Measurements from ENCODE around the gene UBL5. TPM values are rescaled to one million over a fixed set of nuclear protein-coding genes. Genes with fewer than 3 reads are reported as not detected.
"Not testable (repeated sequence)": the region's sequence is repeated elsewhere in the genome, so short reads cannot be mapped to it uniquely, and the experiment has no call there.

The UBL5 gene
- total RNA-seq, 1 donor from 2014 or later, result 206 TPM

GRCh38 chr19:9806803-9807202 is 20.9 kb upstream of the UBL5 start:
- DNase-seq (ENCODE audit: low spot score) (no peak), ATAC-seq (no peak)
- intact Hi-C loops (cut with DNase I), result no loop called here

GRCh38 chr19:9808855-9809824 is 18.6 kb upstream of the UBL5 start:
- DNase-seq (ENCODE audit: low spot score) (no peak), ATAC-seq (no peak)
- intact Hi-C loops (cut with DNase I), result no loop called here

- DNase-seq (ENCODE audit: low spot score), result no peak
- ATAC-seq, result no peak
- intact Hi-C loops (cut with DNase I), result no loop called here
Observed at GRCh38 chr19:9811139-9811538, 16.6 kb upstream of the UBL5 start.

- ATAC-seq (no peak), DNase-seq (ENCODE audit: low spot score) (no peak)
- intact Hi-C loops (cut with DNase I), result no loop called here
Observed at GRCh38 chr19:9818175-9818733, 9.5 kb upstream of the UBL5 start.

DNA sequence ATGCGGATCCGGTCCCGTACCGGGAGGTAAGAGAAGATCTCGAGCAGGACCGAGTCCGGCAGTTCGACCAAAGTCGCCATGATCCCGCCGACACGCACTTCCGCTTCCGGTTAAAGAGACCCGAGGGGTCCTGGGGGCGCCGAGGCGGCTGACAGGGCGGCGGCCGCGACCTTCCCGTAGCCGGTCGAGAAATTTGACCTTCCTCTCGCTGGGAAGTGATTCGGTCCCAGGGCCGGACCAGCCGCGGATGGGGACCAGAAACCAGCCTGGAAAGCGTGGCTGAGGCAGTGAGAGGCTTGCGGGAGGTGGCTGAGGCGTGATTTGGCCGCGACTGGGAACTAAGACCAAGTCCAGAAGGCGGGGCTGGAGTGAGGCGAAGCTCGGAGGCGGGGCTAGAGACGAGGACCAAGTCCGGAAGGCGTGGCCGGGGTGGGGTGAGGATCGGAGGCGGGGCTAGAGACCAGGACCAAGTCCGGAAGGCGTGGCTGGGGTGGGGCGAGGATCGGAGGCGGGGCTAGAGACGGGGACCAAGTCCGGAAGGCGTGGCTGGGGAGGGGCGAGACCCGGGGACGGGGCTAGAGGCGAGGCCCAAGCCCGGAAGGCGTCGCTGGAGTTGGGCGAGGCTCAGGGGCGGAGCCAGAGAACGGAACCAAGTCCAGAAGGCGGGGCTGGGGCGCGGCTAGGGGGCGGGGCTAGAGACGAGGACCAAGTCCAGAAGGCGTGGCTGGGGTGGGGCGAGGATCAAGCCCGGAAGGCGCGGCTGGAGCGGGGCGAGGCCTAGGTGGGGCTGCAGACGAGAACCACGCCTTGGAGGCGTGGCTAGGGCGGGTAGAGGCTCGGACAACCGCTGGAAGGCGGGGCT is 8.8 kb upstream of the UBL5 start, which contains the start of gene FBXL12:
Gene FBXL12 (minus strand): TSS at position 346 of the 862 bp plus-strand sequence. CDS start 266 bp downstream, at position 80.
- intact Hi-C loops (cut with DNase I), result no loop called here
- ATAC-seq, result peak; percentile 97

DNA sequence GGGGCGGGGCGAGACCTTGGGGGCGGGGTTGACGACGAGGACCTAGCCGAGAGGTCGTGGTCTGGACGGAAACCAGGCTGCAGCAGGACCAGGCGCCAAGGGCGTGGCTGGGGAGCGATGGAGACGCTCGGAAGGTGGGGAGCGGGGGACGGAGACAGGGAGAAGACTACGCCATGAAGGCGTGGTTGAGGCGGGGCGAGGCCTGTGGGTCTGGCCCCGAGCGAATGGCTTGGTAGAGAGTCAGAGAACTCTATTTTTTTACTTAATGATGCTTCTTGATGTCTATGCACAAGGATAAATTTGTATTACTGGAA is 8.2 kb upstream of the UBL5 start:
- ATAC-seq (no peak), DNase-seq (ENCODE audit: low spot score) (no peak)
- intact Hi-C loops (cut with DNase I), result no loop called here

More for the DNA sequence above, 8.8 kb upstream of the UBL5 start, which contains the start of gene FBXL12:
- peak; percentile 100 for DNase-seq (ENCODE audit: low spot score)

DNA sequence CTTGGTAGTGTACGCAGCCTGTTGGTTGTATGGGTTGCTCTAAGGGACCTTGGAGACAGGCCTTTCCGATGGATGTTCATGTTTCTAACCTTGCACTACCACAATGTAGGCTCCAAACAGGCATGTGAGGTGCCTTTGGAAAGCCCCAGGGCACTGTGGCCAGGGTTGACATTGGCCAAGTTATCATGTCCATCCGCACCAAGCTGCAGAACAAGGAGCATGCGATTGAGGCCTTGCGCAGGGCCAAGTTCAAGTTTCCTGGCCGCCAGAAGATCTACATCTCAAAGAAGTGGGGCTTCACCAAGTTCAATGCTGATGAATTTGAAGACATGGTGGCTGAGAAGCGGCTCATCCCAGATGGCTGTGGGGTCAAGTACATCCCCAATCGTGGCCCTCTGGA is 7.7 kb upstream of the UBL5 start:
- ATAC-seq; DNase-seq (ENCODE audit: low spot score); intact Hi-C loops (cut with DNase I): not testable (repeated sequence)

DNA sequence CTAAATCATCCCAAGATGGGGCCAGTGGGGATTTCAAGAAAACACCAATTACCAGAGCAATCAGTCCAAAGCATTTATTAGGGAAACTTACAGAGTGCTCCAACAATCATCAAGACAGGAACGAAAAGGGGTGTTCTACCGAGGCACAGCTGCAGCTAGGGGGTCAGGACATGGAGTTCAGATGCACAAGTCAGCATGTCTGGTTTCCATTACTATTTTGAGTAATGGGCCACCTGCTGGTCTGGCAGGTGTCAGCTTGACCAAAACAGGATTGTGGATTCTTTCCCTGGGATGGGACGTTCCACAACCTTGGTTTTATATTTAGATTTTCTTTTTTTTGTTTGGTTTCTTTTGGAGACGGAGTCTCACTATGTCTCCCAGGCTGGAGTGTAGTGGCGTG is 3.9 kb upstream of the UBL5 start:
- ATAC-seq (no peak), DNase-seq (ENCODE audit: low spot score) (no peak)
- intact Hi-C loops (cut with DNase I), result no loop called here

- ATAC-seq (no peak), DNase-seq (ENCODE audit: low spot score) (no peak)
- intact Hi-C loops (cut with DNase I), result no loop called here
Observed at GRCh38 chr19:9828551-9829063, 889 bp downstream of the UBL5 start.

GRCh38 chr19:9834307-9834725 is 6.6 kb downstream of the UBL5 start:
- intact Hi-C loops (cut with DNase I), result no loop called here
- no peak for ATAC-seq

GRCh38 chr19:9834726-9835506 is 7.2 kb downstream of the UBL5 start, which contains the start of gene PIN1:
TSS of gene PIN1 (plus strand) at chr19:9835318. CDS start at chr19:9835345, 27 bp downstream.
- intact Hi-C loops (cut with DNase I), result no loop called here
- DNase-seq (ENCODE audit: low spot score) (peak; percentile 99), ATAC-seq (peak; percentile 100)

More at GRCh38 chr19:9834307-9834725, 6.6 kb downstream of the UBL5 start:
- no peak for DNase-seq (ENCODE audit: low spot score)

DNA sequence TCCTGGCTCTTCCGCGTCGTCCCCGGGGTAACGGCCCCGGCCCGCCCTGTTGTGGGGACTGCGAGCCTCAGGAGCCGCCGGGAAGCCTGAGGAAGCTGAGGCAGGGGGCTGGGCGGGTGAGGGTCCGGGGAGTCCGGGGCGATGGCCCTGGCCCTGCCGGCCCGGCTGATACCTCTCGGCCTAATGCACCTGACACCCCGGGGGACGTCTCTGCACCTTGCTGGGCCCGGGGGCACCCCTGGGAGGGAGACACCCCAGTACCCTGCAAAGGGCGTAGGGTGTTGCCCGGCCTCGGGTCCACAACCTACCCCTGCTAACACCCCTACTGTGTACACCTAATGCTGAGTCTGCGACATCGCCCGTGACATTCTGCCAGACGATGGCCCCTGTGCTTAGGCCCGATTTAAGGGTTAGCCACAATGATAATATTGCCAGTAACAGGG is 7.8 kb downstream of the UBL5 start:
- DNase-seq (ENCODE audit: low spot score) (no peak), ATAC-seq (no peak)

DNA sequence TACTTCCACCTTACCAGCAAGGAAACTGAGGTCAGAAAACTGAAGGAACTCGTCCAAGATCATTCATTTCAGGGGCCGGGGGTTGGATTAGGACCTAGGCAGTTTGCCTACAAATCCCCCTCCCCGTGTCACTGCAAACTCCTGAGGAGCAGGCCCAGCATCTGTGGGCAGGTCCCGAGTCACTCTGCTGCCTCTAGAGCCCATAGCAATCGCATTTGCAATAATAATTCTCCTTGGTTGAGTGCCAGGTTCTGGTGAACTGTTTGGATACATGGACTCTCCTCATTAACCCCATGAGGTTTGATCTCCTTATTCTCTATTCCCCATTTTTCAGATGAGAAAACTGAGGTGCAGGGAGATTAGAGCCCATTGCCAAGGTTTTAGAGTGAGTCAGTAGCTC is 8.3 kb downstream of the UBL5 start:
- DNase-seq (ENCODE audit: low spot score), result no peak
- intact Hi-C loops (cut with DNase I), result no loop called here
- no peak for ATAC-seq

More for the DNA sequence above, 7.8 kb downstream of the UBL5 start:
- intact Hi-C loops (cut with DNase I), result no loop called here

DNA sequence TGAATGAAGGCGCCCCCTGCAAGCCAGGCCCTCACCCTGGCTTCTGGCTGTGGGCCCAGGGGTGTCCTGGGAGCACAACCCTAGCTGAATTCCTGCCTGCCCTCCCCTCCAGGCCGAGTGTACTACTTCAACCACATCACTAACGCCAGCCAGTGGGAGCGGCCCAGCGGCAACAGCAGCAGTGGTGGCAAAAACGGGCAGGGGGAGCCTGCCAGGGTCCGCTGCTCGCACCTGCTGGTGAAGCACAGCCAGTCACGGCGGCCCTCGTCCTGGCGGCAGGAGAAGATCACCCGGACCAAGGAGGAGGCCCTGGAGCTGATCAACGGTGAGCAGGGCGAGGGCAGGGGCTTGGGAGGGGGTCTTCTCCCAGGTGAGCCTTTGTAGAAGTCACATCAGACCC is 10.6 kb downstream of the UBL5 start:
- DNase-seq (ENCODE audit: low spot score), result no peak
- no peak for ATAC-seq

DNA sequence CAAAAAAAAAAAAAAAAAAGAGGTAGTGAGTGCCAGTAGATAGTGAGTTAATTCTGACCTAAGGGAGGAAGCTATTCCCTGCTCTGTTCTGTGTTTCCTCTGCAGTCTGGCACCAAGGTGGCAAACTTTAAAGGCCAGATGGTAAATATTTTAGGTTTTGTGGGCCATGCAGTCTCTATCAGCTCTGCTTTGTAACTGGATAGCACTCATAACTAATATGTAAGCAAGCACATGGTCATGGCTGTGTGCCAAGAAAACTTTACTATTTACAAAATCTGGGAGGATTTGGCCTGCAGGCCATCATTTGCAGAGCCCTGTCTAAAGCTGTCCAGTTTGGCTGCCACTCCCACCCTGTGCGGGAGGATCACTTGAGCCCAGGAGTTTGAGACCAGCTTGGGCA is 11.7 kb downstream of the UBL5 start:
- DNase-seq (ENCODE audit: low spot score) (no peak), ATAC-seq (no peak)
- intact Hi-C loops (cut with DNase I), result no loop called here

More for the DNA sequence above, 10.6 kb downstream of the UBL5 start:
- intact Hi-C loops (cut with DNase I), result no loop called here

DNA sequence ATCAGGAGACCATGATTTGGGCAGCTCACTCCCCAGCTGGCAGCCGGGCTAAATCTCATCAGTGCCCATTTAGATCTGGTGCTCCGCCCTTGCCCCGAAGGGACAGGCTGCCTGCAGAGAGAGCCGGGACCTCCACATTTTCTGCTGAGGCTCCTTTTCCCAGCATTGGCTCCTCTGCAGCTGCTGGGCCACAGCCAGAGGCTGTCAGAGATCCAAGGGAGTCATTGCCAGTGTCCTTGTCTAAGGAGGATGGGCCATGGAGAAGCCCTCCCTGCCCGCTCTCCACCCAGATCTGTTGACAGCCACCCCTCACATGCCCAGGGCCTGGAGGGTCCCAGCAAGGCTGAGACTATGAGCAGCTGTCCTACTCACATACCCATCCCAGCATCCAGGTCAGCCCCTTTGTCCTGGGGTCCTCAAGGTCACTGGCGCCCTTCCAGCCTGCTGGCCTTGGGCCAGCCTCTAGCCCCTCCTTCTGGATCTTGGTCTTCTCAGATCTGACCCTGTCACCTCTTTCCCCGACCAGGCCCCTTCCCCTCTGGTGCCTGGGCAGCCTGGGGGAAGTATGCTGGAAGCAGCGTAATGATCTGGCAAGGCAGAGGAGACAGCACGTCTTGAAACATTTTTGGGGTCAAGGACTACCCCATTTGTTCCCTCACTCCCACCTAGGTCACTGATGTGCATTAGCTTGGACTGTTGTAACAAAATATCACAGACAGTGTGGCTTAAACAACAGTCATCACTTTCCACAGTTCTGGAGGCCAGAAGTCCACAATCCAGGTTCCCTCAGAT is 15.3 kb downstream of the UBL5 start:
- no peak for DNase-seq (ENCODE audit: low spot score)
- no peak for ATAC-seq
- intact Hi-C loops (cut with DNase I), result no loop called here

DNA sequence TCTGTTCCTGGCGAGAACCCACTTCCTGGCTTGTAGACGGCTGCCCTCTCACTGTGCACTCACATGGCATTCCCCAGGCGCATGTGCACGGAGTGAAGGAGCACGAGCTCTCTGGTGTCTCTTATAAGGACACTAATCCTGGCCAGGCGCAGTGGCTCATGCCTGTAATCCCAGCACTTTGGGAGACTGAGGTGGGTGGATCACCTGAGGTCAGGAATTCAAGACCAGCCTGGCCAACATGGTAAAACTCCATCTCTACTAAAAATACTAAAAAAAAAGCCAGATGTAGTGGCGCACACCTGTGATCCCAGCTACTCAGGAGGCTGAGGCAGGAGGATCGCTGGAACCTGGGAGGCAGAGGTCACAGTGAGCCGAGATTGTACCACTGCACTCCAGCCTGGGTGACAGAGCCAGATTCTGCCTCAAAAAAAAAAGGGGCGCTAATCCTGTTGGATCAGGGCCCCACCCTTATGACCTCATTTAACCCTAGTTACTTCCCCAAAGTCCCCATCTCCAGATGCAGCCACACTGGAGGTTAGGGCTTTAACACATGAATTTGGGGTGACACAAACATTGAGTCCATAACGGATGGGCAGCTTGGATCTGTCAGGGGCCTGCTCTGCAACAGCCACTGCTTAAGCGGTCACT is 16.0 kb downstream of the UBL5 start:
- intact Hi-C loops (cut with DNase I); DNase-seq (ENCODE audit: low spot score); ATAC-seq: not testable (repeated sequence)
